Large intestine (tissue), 3 donors: Measurements from ENCODE around the gene GRID1. TPM values are rescaled to one million over a fixed set of nuclear protein-coding genes. Genes with fewer than 3 reads are reported as not detected.

Experiments
- DNase-seq, 2 donors: peaks; one replicate each; pipeline versions ENCODE4 v3.0.0 to v3.0.0-alpha.2; 2013
- H3K27ac ChIP-seq: one replicate; pipeline ENCODE4 v1.5.1; 2013; ENCODE audit warnings: low read length
- H3K27me3 ChIP-seq: 2 replicates; pipeline ENCODE4 v1.6.1; 2013; ENCODE audit warnings: low read length; ENCODE audit not compliant: control insufficient read depth, insufficient read depth
- H3K36me3 ChIP-seq: 2 replicates; pipeline ENCODE4 v1.6.1; 2013; ENCODE audit warnings: low read length; ENCODE audit not compliant: control insufficient read depth, insufficient read depth
- H3K4me1 ChIP-seq: one replicate; pipeline ENCODE4 v1.6.1; 2013; ENCODE audit warnings: low read length; ENCODE audit not compliant: control insufficient read depth, insufficient read depth
- H3K4me3 ChIP-seq: one replicate; pipeline ENCODE4 v1.5.1; 2013; ENCODE audit warnings: low read length
- H3K9me3 ChIP-seq: one replicate; pipeline ENCODE4 v1.6.1; 2013; ENCODE audit warnings: mild to moderate bottlenecking, low read depth, low read length, moderate library complexity; ENCODE audit not compliant: control insufficient read depth
- WGBS: methylation state at CpG from one replicate; pipeline ENCODE4 v1.1.5; 2013; ENCODE audit warnings: low lambda C conversion rate; ENCODE audit not compliant: insufficient coverage; 5-methylcytosine and 5-hydroxymethylcytosine counted together
- polyA plus RNA-seq: library from polyadenylated mRNA; unstranded; fragments of 120-200 nt; gene quantifications from one replicate; pipeline ENCODE4 v1.2.1, GENCODE V29; 2013

The GRID1 gene
- polyA plus RNA-seq, 1 donor, result 1.7 TPM

- no CpG with 5 or more reads among the region's 68 CpGs for WGBS
- peak in 1 of 2 donors; percentile 62 for DNase-seq
- Histone ChIP-seq H3K27me3 (peaks cover 49% of the 10 kb centered on the region), H3K4me3 (no peak overlapping the region), H3K9me3 (peaks cover 5% of the 10 kb centered on the region), H3K36me3 (no peaks in the 10 kb centered on the region), H3K4me1 (peaks cover 2% of the 10 kb centered on the region), H3K27ac (no peak overlapping the region)
Measured at GRCh38 chr10:86376852-86377796, 10.5 kb upstream of the GRID1 start.

DNA sequence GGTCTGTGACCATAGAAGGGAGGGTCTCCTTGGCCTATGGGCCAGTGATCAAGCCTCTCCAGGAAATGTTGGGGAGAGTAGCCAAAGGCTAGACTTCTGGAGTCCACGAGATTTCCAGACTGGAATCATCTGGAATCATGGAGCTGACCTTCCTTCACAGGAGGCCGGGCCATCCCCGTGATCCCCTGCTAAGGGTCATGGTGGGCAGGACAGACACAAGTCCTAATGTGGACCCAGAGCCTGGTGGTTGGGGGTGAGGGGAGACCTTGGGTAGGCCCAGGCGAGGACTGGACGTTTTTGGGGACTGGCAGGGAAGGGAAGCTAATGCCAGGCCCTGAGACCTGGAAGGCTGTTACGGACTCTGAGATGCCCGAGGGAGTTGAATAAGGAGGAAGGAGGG lies 9.8 kb upstream of the GRID1 start:
- DNase-seq, result no peak
- Histone ChIP-seq H3K36me3 (no peaks in the 10 kb centered on the region), H3K4me1 (peaks cover 2% of the 10 kb centered on the region), H3K9me3 (peaks cover 5% of the 10 kb centered on the region), H3K27me3 (peaks cover 56% of the 10 kb centered on the region), H3K4me3 (no peak overlapping the region), H3K27ac (no peak overlapping the region)
- WGBS, result no CpG with 5 or more reads among the region's 7 CpGs

DNA sequence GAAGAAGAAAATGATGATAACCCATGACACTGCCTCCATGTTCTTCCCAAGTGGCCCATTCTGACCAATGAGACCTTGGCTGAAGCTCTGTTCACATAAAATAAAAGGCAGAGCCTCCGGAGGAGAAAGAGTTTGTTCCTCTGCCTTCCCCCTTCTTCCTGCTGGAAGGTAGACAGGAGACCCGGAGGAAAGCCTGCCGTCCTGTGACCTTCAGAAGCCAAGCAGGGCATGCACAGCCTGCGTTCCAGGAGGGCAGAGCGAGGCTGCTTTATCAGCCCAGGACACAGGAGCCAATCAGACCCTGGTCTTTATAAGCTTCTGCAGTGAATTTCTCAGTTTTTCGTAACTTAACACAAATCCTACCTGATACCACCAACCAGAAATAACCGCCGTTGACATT lies 8.6 kb upstream of the GRID1 start:
- Histone ChIP-seq H3K36me3 (no peaks in the 10 kb centered on the region), H3K9me3 (peaks cover 5% of the 10 kb centered on the region), H3K27me3 (peaks cover 56% of the 10 kb centered on the region), H3K27ac (no peak overlapping the region), H3K4me1 (peaks cover 2% of the 10 kb centered on the region), H3K4me3 (no peak overlapping the region)
- 94% methylated on average over 3 of the region's 8 CpGs for WGBS
- no peak for DNase-seq

- H3K9me3 ChIP-seq, result peaks cover 5% of the 10 kb centered on the region
- no peak for DNase-seq
- H3K36me3 ChIP-seq, result no peaks in the 10 kb centered on the region
- peaks cover 61% of the 10 kb centered on the region for H3K27me3 ChIP-seq
- no peak overlapping the region for H3K27ac ChIP-seq
- H3K4me3 ChIP-seq, result no peak overlapping the region
- H3K4me1 ChIP-seq, result peaks cover 2% of the 10 kb centered on the region
- WGBS, result no CpG with 5 or more reads among the region's 8 CpGs
Measured at GRCh38 chr10:86374664-86375063, 8.1 kb upstream of the GRID1 start.

DNA sequence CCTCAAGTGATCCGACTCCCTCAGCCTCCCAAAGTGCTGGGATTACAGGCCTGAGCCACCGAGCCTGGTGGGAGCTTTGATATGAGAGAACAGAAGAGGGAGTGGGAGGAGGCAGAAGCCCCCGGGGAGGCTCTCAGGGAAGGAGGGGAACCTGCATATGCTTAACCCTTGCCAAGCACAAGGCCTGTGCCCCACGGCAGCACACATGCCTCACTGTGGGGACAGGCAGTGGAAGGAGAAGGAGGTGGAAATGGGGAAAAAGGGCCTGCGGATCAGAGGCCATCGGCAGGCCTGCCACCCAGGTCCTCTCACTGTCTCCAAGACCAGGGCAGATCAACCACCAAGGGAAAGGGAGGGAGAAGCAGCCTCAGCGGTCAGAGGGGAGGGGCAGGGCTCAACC lies 7.2 kb upstream of the GRID1 start:
- no peak overlapping the region for H3K4me3 ChIP-seq
- WGBS, result no CpG with 5 or more reads among the region's 7 CpGs
- no peak for DNase-seq
- no peaks in the 10 kb centered on the region for H3K36me3 ChIP-seq
- H3K27ac ChIP-seq, result no peak overlapping the region
- H3K9me3 ChIP-seq, result peaks cover 5% of the 10 kb centered on the region
- peaks cover 2% of the 10 kb centered on the region for H3K4me1 ChIP-seq
- peaks cover 69% of the 10 kb centered on the region for H3K27me3 ChIP-seq

DNA sequence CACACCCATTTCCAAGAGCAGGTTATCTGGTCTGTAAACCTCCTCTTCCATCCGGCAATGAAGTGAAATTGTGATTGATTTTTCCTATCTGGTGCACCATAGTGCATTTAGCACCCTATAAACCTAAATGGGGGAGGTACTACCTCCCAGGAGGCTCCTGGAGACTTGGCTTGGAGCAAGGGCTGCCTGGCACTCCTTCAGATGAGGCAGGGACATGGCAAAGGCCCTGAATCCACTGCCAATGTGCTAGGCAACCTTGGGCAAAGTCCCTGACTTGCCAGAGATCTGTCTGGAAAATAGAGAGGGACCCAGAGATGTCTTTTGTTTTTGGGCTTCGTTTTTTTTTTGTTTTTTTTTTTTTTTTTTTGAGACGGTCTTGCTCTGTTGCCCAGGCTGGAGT lies 6.7 kb upstream of the GRID1 start:
- Histone ChIP-seq H3K4me3 (no peak overlapping the region), H3K4me1 (peaks cover 2% of the 10 kb centered on the region), H3K36me3 (no peaks in the 10 kb centered on the region), H3K9me3 (peaks cover 5% of the 10 kb centered on the region), H3K27me3 (peaks cover 75% of the 10 kb centered on the region), H3K27ac (no peak overlapping the region)
- no peak for DNase-seq
- no CpG with 5 or more reads among the region's 3 CpGs for WGBS

DNA sequence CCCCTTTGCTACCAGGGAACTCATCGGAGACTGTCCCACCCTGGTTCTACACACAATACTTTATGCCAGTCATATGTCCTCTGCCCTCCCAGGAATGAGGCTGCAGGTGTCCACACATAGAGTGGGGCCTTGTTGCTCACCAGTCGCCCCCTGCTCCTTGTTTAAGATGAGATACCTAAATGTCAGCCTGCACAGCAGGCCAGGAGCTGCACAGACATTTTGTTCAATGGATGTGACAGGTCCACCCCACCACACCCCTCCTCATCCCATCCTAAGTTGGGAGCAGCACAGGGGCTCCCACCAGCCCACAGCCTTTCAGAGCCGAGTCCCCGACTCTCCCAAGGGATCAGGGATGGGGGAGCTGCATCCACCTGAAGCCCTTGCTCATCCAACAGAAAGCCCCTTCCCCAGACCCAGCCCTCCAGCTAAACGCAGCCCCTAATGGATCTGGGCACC lies 6.2 kb upstream of the GRID1 start:
- H3K9me3 ChIP-seq, result peaks cover 5% of the 10 kb centered on the region
- DNase-seq, result no peak
- no peak overlapping the region for H3K4me3 ChIP-seq
- no peak overlapping the region for H3K27ac ChIP-seq
- H3K36me3 ChIP-seq, result no peaks in the 10 kb centered on the region
- peaks cover 77% of the 10 kb centered on the region for H3K27me3 ChIP-seq
- no CpG with 5 or more reads among the region's 5 CpGs for WGBS
- peaks cover 2% of the 10 kb centered on the region for H3K4me1 ChIP-seq

GRCh38 chr10:86372119-86372783 lies 5.7 kb upstream of the GRID1 start:
- Histone ChIP-seq H3K9me3 (peaks cover 8% of the 10 kb centered on the region), H3K4me3 (no peak overlapping the region), H3K27me3 (peaks cover 77% of the 10 kb centered on the region), H3K27ac (no peak overlapping the region), H3K4me1 (peaks cover 2% of the 10 kb centered on the region), H3K36me3 (no peaks in the 10 kb centered on the region)
- WGBS, result 17% methylated on average over 1 of the region's 7 CpGs
- no peak for DNase-seq

GRCh38 chr10:86371691-86372090 lies 5.1 kb upstream of the GRID1 start:
- no peak for DNase-seq
- no peak overlapping the region for H3K27ac ChIP-seq
- H3K27me3 ChIP-seq, result peaks cover 77% of the 10 kb centered on the region

GRCh38 chr10:86371116-86371515 lies 4.5 kb upstream of the GRID1 start:
- H3K27ac ChIP-seq, result no peak overlapping the region
- no peaks in the 10 kb centered on the region for H3K4me1 ChIP-seq
- no peak for DNase-seq
- H3K9me3 ChIP-seq, result peaks cover 4% of the 10 kb centered on the region
- no CpG with 5 or more reads among the region's 7 CpGs for WGBS
- H3K36me3 ChIP-seq, result no peaks in the 10 kb centered on the region
- H3K4me3 ChIP-seq, result no peak overlapping the region
- peaks cover 74% of the 10 kb centered on the region for H3K27me3 ChIP-seq

More at GRCh38 chr10:86371691-86372090, 5.1 kb upstream of the GRID1 start:
- no peaks in the 10 kb centered on the region for H3K4me1 ChIP-seq
- WGBS, result no CpG with 5 or more reads among the region's 5 CpGs
- no peak overlapping the region for H3K4me3 ChIP-seq
- peaks cover 5% of the 10 kb centered on the region for H3K9me3 ChIP-seq
- no peaks in the 10 kb centered on the region for H3K36me3 ChIP-seq
